NCI-H748 treated with DMSO at 0.1 percent for 48 hours (cell line): Measurements from ENCODE around the gene GP9.
"Not testable (repeated sequence)": the region's sequence is repeated elsewhere in the genome, so short reads cannot be mapped to it uniquely, and the experiment has no call there.

ENCODE experiments used
- DNase-seq: peaks from one replicate; lab custom pipeline; 2025; lab: John Stamatoyannopoulos, UW

Gene GP9

GRCh38 chr3:129050556-129051295 is 9.9 kb upstream of the GP9 start:
- no peak for DNase-seq

DNA sequence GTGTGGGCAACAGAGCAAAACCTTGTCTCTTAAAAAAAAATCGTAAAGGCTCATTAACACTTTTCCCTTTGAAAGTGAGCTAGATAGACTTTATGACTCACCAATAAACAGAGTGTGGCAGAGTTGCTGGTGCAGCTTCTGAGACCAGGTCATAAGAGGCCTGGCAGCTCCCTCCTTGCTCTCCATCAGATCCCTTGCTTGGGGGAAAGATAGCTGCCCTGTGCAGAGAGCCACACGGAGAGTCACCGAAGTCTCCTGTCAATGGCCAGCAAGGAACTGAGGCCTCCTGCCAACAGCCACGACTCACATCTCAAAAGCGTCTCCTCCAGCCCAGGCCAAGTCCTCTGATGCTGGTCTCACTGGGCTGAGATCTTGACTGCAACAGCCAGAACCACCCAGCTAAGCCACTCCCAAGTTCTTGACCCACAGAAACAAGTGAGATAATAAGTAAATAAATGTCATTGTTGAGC is 8.7 kb upstream of the GP9 start:
- DNase-seq, result no peak

- DNase-seq, result no peak
Measured at GRCh38 chr3:129052675-129053074, 7.9 kb upstream of the GP9 start.

- no peak for DNase-seq
Measured at GRCh38 chr3:129054605-129055104, 5.9 kb upstream of the GP9 start.

DNA sequence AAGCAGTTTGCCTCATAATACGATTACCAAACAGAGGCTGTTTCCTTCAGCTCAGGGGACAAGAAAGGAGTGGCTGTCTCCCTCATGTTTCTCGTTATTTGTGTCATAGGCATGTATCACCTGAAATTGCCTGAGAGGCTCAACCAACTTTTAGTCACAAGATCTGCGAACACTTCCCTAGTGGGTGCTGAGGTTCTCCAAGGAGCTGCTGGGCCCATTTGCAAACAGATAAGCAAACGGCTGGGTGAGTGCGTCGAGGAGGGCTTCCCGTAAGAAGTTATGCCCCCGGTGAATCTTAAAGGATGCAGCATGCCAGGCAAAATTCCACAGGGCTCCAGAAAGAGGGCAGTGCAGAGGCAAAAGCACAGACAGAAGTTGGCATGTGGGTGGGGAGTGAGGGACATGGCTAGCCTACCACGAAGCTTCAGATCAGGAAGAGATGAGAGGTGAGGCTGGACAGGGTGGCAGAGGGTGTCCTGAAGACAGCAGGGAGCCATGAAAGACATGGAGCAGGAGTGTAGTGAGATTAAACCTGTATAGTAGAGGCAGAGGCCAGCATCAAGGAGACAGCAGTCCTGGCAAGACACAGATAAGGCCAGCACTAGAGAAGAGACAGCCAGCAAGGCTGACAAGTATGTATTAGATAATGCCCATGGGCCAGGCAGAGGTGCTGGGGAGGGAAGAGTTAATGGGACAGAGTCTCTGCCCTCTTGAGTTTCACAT is 4.0 kb upstream of the GP9 start:
- DNase-seq, result no peak

DNA sequence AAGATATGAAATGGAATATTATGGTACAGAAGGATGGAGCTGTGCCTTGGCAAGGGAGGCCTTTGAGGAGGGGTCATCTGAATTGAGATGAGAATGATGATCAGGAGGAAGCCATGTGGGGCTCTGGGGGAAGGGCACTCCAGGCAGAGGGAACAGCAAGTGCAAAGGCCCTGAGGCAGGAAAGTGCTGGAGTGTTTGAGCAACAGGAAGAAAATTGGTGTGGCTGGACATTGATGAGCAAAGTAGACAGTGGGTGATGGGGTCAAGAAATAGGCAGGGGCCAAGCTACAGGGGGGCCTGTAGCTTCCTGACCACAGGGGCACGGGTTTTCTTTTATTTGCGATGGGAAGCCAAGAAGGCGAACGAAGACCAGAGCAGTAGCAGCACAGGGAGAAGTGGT is 3.3 kb upstream of the GP9 start:
- no peak for DNase-seq

GRCh38 chr3:129058441-129059200 is 2.0 kb upstream of the GP9 start:
- DNase-seq, result no peak

GRCh38 chr3:129059311-129059958 is 1.1 kb upstream of the GP9 start:
- DNase-seq, result no peak

DNA sequence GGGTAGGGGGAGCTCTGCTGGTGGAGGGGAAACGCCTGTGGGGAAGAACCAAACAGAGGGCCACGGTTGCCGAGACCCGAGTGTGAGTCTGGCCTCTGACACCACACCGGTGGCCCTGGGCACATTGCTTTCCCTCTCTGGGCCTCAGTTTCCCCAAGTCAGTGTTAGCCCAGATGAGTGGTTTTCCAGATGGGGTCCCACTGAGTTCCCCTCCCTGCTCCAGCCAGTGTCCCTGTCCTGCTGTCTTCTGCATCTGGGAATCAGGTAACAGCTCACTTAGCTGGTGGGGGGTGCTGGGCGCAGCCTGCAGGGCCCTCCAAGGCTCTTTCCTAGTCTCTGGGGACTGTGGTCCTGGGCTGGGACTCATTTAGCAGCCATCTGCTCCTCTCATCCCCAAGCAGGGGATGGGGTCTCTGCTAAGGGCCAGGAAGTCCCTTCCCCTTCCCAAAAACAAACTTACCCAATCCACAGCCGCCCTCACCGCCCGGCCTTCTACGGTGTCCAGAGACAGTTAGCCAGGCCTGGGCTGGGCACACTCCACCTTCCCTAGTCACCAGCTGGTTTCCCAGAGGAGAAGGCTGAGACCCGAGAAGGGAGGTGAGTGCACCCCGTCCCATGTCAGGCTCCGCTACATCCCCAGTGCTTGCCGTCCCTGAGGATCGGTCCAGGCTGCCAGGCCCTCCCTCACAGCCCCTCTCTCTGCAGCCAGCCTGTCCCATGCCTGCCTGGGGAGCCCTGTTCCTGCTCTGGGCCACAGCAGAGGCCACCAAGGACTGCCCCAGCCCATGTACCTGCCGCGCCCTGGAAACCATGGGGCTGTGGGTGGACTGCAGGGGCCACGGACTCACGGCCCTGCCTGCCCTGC is 676 bp downstream of the GP9 start:
- DNase-seq, result no peak

DNA sequence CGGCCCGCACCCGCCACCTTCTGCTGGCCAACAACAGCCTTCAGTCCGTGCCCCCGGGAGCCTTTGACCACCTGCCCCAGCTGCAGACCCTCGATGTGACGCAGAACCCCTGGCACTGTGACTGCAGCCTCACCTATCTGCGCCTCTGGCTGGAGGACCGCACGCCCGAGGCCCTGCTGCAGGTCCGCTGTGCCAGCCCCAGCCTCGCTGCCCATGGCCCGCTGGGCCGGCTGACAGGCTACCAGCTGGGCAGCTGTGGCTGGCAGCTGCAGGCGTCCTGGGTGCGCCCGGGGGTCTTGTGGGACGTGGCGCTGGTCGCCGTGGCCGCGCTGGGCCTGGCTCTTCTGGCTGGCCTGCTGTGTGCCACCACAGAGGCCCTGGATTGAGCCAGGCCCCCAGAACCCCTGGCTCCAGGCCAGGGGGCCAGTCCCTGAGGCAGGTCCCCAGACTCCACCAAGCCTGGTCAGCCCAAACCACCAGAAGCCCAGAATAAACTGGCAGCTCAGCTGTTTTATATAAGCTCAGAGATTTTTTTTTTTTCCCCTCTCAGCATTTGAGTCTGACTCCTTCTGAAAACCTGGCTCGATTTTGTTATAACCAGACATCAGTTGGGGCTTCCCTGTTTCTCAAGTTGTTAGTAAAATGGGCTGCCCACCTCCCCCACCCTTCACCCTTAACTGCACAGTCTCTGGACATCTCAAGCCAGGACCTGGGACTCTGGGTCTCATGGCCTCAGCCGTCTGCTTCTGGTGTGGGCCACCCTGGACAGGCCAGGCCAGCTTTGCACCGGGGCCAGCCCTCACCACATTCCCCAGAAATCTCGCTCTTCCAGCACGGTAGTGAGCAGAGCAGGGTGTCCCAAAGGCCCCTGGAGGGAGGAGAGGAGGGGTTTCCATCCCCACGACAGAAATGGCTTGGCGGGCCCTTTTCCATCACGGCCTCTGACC is 1.6 kb downstream of the GP9 start:
- no peak for DNase-seq

- no peak for DNase-seq
Measured at GRCh38 chr3:129063091-129063640, 2.6 kb downstream of the GP9 start.

GRCh38 chr3:129063841-129064482 is 3.4 kb downstream of the GP9 start:
- DNase-seq, result no peak

- DNase-seq, result no peak
Measured at GRCh38 chr3:129065016-129065719, 4.6 kb downstream of the GP9 start.

- DNase-seq, result no peak
Measured at GRCh38 chr3:129065720-129066073, 5.1 kb downstream of the GP9 start.

DNA sequence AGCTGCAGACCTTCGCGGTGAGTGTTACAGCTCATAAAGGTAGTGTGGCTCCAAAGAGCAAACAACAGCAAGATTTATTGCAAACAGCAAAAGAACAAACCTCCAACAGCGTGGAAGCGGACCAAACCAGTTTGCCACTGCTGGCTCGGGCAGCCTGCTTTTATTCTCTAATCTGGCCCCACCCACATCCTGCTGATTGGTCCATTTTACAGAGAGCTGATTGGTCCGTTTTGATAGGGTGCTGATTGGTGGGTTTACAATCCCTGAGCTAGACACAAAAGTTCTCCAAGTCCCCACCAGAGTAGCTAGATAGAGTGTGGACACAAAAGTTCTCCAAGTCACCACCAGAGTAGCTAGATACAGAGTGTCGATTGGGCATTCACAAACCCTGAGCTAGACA is 7.1 kb downstream of the GP9 start:
- not testable (repeated sequence) for DNase-seq

GRCh38 chr3:129068291-129068886 is 7.8 kb downstream of the GP9 start:
- DNase-seq, result no peak

- not testable (repeated sequence) for DNase-seq
Measured at GRCh38 chr3:129069313-129070085, 8.9 kb downstream of the GP9 start.
